GM23338 (cell line): ENCODE results near the gene KIAA1217. TPM values are rescaled to one million over a fixed set of nuclear protein-coding genes. Genes with fewer than 3 reads are reported as not detected.

Experiments
- ATAC-seq: fragments of 200-7000 bp; cut with Tn5 transposase; 3 replicates; pipeline ENCODE4 v1.9.1; 2020
- DNase-seq: peaks from one replicate; pipeline ENCODE4 v3.0.0-alpha.2; 2015; ENCODE audit warnings: low spot score
- H2AFZ ChIP-seq: fragments of 200-600 bp; sonication (generic); 2 replicates; pipeline ENCODE4 v1.8.0; 2016; ENCODE audit warnings: antibody characterized with exemption, mild to moderate bottlenecking, moderate library complexity
- H3F3A ChIP-seq: fragments of 200-600 bp; sonication (generic); replicated peaks from 2 replicates; pipeline ENCODE4 v1.8.0; 2017; ENCODE audit warnings: antibody characterized with exemption, mixed run types, low read depth
- H3K27ac ChIP-seq: fragments of 200-600 bp; sonication (generic); 2 replicates; pipeline ENCODE4 v1.6.1; 2016; ENCODE audit warnings: low read depth
- H3K27me3 ChIP-seq: fragments of 200-600 bp; sonication (generic); 2 replicates; pipeline ENCODE4 v1.8.0; 2016; ENCODE audit warnings: mild to moderate bottlenecking, mixed run types, moderate library complexity; ENCODE audit not compliant: insufficient read depth
- H3K36me3 ChIP-seq: fragments of 200-600 bp; sonication (generic); 2 replicates; pipeline ENCODE4 v1.8.0; 2016; ENCODE audit warnings: mild to moderate bottlenecking; ENCODE audit not compliant: insufficient read depth
- H3K4me1 ChIP-seq: fragments of 200-600 bp; sonication (generic); 2 replicates; pipeline ENCODE4 v1.8.0; 2016; ENCODE audit warnings: mild to moderate bottlenecking, moderate library complexity; ENCODE audit not compliant: insufficient read depth
- H3K4me2 ChIP-seq: fragments of 200-600 bp; sonication (generic); 2 replicates; pipeline ENCODE4 v1.7.1; 2017; ENCODE audit warnings: mixed run types
- H3K4me3 ChIP-seq: fragments of 200-600 bp; sonication (generic); 2 replicates; pipeline ENCODE4 v1.6.1; 2016; ENCODE audit warnings: mixed run types
- H3K79me2 ChIP-seq: fragments of 200-600 bp; sonication (generic); replicated peaks from 2 replicates; pipeline ENCODE4 v1.8.0; 2017; ENCODE audit warnings: mild to moderate bottlenecking; ENCODE audit not compliant: insufficient read depth
- H3K9me2 ChIP-seq: fragments of 200-600 bp; sonication (generic); 2 replicates; pipeline ENCODE4 v1.8.0; 2017; ENCODE audit not compliant: insufficient read depth
- H4K20me1 ChIP-seq: fragments of 200-600 bp; sonication (generic); replicated peaks from 2 replicates; pipeline ENCODE4 v1.8.0; 2017; ENCODE audit warnings: mild to moderate bottlenecking; ENCODE audit not compliant: insufficient read depth
- H3K27ac Mint-ChIP-seq: 2 replicates; pipeline ENCODE4 v1.8.0; 2020; ENCODE audit warnings: inconsistent platforms, mild to moderate bottlenecking, moderate library complexity, mixed read lengths
- H3K27me3 Mint-ChIP-seq: 3 replicates; pipeline ENCODE4 v1.8.0; 2022; ENCODE audit warnings: low read depth, mild to moderate bottlenecking, moderate library complexity, mixed read lengths, inconsistent platforms; ENCODE audit not compliant: insufficient read depth, poor library complexity
- H3K36me3 Mint-ChIP-seq: 3 replicates; pipeline ENCODE4 v1.8.0; 2021; ENCODE audit warnings: low read depth, mild to moderate bottlenecking, inconsistent platforms, moderate library complexity, mixed read lengths
- H3K4me1 Mint-ChIP-seq: 3 replicates; pipeline ENCODE4 v1.8.0; 2020; ENCODE audit warnings: mild to moderate bottlenecking, inconsistent platforms, mixed read lengths
- H3K4me3 Mint-ChIP-seq: 3 replicates; pipeline ENCODE4 v1.8.0; 2021; ENCODE audit warnings: moderate library complexity, mild to moderate bottlenecking, inconsistent platforms, mixed read lengths
- H3K9me3 Mint-ChIP-seq: 3 replicates; pipeline ENCODE4 v1.8.0; 2020; ENCODE audit warnings: moderate library complexity, mild to moderate bottlenecking, inconsistent platforms, mixed read lengths
- CREB1 ChIP-seq: fragments of 250-450 bp; sonication (Bioruptor Pico); IDR thresholded peaks from 2 replicates; pipeline ENCODE4 v1.5.0; 2020; ENCODE audit warnings: low read depth, mild to moderate bottlenecking, moderate library complexity
- CTCF ChIP-seq, 2 experiments: fragments of 200-600 bp in 1 of 2; sonication (generic) in 1 of 2; conservative IDR thresholded peaks; 2 replicates each; pipeline versions ENCODE4 v1.5.1 to v1.6.1; 2016 to 2017; ENCODE audit warnings: antibody characterized with exemption in 2 of 2, low read depth in 2 of 2, mild to moderate bottlenecking in 2 of 2, moderate library complexity in 1 of 2
- EZH2 ChIP-seq: fragments of 200-600 bp; sonication (generic); IDR thresholded peaks from one replicate; pipeline ENCODE4 v1.8.0; 2017; ENCODE audit warnings: antibody characterized with exemption, mild to moderate bottlenecking, low read depth; ENCODE audit not compliant: unreplicated experiment
- EZH2phosphoT487 ChIP-seq: fragments of 200-600 bp; sonication (generic); IDR thresholded peaks from one replicate; pipeline ENCODE4 v1.8.1; 2018; ENCODE audit warnings: antibody characterized with exemption; ENCODE audit not compliant: unreplicated experiment
- JUNB ChIP-seq: IDR thresholded peaks from one replicate; pipeline ENCODE4 v1.6.1; 2016; ENCODE audit warnings: antibody characterized with exemption; ENCODE audit not compliant: unreplicated experiment
- NANOG ChIP-seq: IDR thresholded peaks from 2 replicates; pipeline ENCODE4 v1.6.1; 2016; ENCODE audit warnings: antibody characterized with exemption, borderline replicate concordance
- POLR2AphosphoS5 ChIP-seq: IDR thresholded peaks from 2 replicates; pipeline ENCODE4 v1.6.1; 2016; ENCODE audit warnings: antibody characterized with exemption, low read depth
- REST ChIP-seq: IDR thresholded peaks from one replicate; pipeline ENCODE4 v1.6.1; 2018; ENCODE audit warnings: antibody characterized with exemption; ENCODE audit not compliant: unreplicated experiment
- STAT1 ChIP-seq: IDR thresholded peaks from one replicate; pipeline ENCODE4 v1.6.1; 2016; ENCODE audit warnings: antibody characterized with exemption; ENCODE audit not compliant: unreplicated experiment
- ZNF114 ChIP-seq: fragments of 250-450 bp; sonication (Bioruptor Pico); IDR thresholded peaks from 2 replicates; pipeline ENCODE4 v1.5.0; 2020; ENCODE audit warnings: mild to moderate bottlenecking, moderate library complexity
- ZNF331 ChIP-seq: fragments of 250-450 bp; sonication (Bioruptor Pico); IDR thresholded peaks from 2 replicates; pipeline ENCODE4 v1.5.0; 2020; ENCODE audit warnings: low read depth, mild to moderate bottlenecking, moderate library complexity
- polyA plus RNA-seq: library from polyadenylated mRNA; unstranded; fragments of >200 nt; fragmentation: Nextera tagmentation; extraction: Ambion mirVana; gene quantifications from 2 replicates; pipeline ENCODE4 v1.2.1, GENCODE V29; 2016
- total RNA-seq: library from RNA; depleted of rRNA; stranded (reverse); fragments of >200 nt; shearing (Covaris generic); gene quantifications from 2 replicates; pipeline ENCODE4 v1.2.3, GENCODE V29; 2014
- TF ChIP-seq, protein P1 (sequence below): IDR thresholded peaks from 2 replicates; pipeline ENCODE4 v1.6.1; 2016; ENCODE audit warnings: antibody characterized with exemption
- TF ChIP-seq, protein P2 (sequence below): fragments of 250-450 bp; sonication (Bioruptor Pico); IDR thresholded peaks from 2 replicates; pipeline ENCODE4 v1.5.0; 2020; ENCODE audit warnings: mild to moderate bottlenecking, moderate library complexity

KIAA1217 gene
- total and polyA plus RNA-seq, 2 experiments from 2014 or later, result 6.4 to 9.1 TPM

DNA sequence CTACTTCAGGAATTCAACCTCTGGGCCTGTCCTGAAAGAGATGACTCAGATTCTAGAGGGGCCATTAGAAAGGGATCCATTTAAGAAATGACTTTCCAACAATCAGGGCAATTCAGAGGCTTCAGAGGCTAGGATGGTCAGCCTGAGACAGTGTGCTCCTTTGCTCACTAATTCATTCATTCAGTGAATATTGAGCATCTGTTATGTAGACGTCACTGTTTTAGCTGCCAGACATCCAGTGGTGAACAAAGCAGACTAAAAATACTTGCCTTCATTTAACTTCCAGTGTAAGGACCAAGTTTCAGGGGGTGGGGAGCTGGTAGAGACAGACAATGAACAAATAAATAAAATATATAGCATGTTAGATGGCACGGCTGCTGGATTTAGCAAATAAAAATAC is 1.6 kb downstream of the KIAA1217 start:
- no peak overlapping the region for H3K4me2 ChIP-seq
- peaks cover 8% of the 10 kb centered on the region; the same call in 1 of the 2 replicates for H3K79me2 ChIP-seq
- no peak for DNase-seq
- Mint-ChIP-seq H3K36me3 (peaks cover 10% of the 10 kb centered on the region), H3K4me1 (peaks cover 72% of the 10 kb centered on the region), H3K9me3 (peaks cover 3% of the 10 kb centered on the region; the same call in 1 of the 3 replicates), H3K4me3 (no peak overlapping the region), H3K27me3 (peaks cover 21% of the 10 kb centered on the region), H3K27ac (no peak overlapping the region)
- TF ChIP-seq, protein P1, sequence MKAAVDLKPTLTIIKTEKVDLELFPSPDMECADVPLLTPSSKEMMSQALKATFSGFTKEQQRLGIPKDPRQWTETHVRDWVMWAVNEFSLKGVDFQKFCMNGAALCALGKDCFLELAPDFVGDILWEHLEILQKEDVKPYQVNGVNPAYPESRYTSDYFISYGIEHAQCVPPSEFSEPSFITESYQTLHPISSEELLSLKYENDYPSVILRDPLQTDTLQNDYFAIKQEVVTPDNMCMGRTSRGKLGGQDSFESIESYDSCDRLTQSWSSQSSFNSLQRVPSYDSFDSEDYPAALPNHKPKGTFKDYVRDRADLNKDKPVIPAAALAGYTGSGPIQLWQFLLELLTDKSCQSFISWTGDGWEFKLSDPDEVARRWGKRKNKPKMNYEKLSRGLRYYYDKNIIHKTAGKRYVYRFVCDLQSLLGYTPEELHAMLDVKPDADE, result no peak
- TF ChIP-seq EZH2 (no peak), EZH2phosphoT487 (no peak), CREB1 (CRISPR knock-in tag) (no peak), JUNB (no peak), ZNF331 (no peak), STAT1 (no peak), CTCF (conservative IDR thresholded peaks at IDR 0.05; ENCODE audit: low read depth in 2 of 2) (no peak), ZNF114 (no peak), POLR2AphosphoS5 (no peak), NANOG (no peak), REST (no peak)
- TF ChIP-seq, protein P2, sequence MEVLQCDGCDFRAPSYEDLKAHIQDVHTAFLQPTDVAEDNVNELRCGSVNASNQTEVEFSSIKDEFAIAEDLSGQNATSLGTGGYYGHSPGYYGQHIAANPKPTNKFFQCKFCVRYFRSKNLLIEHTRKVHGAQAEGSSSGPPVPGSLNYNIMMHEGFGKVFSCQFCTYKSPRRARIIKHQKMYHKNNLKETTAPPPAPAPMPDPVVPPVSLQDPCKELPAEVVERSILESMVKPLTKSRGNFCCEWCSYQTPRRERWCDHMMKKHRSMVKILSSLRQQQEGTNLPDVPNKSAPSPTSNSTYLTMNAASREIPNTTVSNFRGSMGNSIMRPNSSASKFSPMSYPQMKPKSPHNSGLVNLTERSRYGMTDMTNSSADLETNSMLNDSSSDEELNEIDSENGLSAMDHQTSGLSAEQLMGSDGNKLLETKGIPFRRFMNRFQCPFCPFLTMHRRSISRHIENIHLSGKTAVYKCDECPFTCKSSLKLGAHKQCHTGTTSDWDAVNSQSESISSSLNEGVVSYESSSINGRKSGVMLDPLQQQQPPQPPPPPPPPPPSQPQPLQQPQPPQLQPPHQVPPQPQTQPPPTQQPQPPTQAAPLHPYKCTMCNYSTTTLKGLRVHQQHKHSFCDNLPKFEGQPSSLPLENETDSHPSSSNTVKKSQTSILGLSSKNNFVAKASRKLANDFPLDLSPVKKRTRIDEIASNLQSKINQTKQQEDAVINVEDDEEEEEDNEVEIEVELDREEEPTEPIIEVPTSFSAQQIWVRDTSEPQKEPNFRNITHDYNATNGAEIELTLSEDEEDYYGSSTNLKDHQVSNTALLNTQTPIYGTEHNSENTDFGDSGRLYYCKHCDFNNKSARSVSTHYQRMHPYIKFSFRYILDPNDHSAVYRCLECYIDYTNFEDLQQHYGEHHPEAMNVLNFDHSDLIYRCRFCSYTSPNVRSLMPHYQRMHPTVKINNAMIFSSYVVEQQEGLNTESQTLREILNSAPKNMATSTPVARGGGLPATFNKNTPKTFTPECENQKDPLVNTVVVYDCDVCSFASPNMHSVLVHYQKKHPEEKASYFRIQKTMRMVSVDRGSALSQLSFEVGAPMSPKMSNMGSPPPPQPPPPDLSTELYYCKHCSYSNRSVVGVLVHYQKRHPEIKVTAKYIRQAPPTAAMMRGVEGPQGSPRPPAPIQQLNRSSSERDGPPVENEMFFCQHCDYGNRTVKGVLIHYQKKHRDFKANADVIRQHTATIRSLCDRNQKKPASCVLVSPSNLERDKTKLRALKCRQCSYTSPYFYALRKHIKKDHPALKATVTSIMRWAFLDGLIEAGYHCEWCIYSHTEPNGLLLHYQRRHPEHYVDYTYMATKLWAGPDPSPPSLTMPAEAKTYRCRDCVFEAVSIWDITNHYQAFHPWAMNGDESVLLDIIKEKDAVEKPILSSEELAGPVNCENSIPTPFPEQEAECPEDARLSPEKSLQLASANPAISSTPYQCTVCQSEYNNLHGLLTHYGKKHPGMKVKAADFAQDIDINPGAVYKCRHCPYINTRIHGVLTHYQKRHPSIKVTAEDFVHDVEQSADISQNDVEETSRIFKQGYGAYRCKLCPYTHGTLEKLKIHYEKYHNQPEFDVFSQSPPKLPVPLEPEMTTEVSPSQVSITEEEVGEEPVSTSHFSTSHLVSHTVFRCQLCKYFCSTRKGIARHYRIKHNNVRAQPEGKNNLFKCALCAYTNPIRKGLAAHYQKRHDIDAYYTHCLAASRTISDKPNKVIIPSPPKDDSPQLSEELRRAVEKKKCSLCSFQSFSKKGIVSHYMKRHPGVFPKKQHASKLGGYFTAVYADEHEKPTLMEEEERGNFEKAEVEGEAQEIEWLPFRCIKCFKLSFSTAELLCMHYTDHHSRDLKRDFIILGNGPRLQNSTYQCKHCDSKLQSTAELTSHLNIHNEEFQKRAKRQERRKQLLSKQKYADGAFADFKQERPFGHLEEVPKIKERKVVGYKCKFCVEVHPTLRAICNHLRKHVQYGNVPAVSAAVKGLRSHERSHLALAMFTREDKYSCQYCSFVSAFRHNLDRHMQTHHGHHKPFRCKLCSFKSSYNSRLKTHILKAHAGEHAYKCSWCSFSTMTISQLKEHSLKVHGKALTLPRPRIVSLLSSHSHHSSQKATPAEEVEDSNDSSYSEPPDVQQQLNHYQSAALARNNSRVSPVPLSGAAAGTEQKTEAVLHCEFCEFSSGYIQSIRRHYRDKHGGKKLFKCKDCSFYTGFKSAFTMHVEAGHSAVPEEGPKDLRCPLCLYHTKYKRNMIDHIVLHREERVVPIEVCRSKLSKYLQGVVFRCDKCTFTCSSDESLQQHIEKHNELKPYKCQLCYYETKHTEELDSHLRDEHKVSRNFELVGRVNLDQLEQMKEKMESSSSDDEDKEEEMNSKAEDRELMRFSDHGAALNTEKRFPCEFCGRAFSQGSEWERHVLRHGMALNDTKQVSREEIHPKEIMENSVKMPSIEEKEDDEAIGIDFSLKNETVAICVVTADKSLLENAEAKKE, result no peak
- no peaks in the 10 kb centered on the region for H3K27me3 ChIP-seq
- no peak overlapping the region for H2AFZ ChIP-seq
- no peak overlapping the region for H3K27ac ChIP-seq
- H3K4me3 ChIP-seq, result no peak overlapping the region
- no peaks in the 10 kb centered on the region; the same call in 1 of the 2 replicates for H3K9me2 ChIP-seq
- peaks cover 58% of the 10 kb centered on the region for H3K4me1 ChIP-seq
- 0 out of 2 replicates have a peak, but pooled peaks cover 3% of the 10 kb centered on the region for H3F3A ChIP-seq
- ATAC-seq, result no peak
- H4K20me1 ChIP-seq, result no peaks in the 10 kb centered on the region
- H3K36me3 ChIP-seq, result no peaks in the 10 kb centered on the region
